ENCODE measurements around the gene MX1.

- no peak for TF ChIP-seq POLR2A (IDR thresholded peaks at IDR 0.05)
- TF ChIP-seq CTCF (IDR thresholded peaks at IDR 0.05) = no peak
Observed at GRCh38 chr21:41489329-41489728, 63.3 kb downstream of the MX1 start.

All from body of pancreas (tissue), 4 donors.